ENCODE results near the gene KLB.
"Not testable (repeated sequence)": the region's sequence is repeated elsewhere in the genome, so short reads cannot be mapped to it uniquely, and the experiment has no call there.

KLB gene

DNA sequence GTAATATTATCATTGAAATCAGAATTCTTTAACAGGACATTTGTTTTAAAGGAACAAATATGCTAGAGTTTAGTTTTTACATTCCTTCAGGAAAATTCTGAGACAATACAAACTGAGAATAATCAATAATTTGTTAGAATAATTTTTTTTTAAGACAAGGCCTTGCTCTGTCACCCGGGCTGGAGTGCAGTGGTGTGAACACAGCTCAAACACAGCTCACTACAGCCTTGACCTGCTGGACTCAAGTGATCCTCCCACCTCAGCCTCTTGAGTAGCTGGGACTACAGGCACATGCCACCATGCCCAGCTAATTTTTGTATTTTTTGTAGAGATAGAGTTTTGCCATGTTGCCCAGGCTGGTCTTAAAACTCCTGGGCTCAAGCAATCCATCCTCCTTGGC is 18.6 kb downstream of the KLB start:
- DNase-seq (ENCODE audit: low read depth in 2 of 2, low spot score in 1 of 2): not testable (repeated sequence)

DNA sequence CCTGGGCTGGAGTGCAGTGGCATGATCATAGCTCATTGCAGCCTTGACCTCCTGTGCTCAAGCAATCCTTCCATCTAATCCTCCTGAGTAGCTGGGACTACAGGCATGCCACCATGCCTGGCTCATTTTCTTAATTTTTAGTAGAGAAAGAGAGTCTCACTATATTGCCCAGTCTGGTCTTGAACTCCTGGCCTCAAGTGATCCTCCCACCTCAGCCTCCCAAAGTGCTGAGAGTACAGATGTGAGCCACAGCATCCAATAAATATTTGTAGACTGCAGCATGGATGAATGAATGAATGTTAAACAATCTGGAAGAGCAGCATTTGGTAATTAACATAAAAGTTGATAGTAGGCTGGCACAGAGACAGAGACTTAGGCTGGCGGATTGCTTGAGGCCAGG is 20.0 kb downstream of the KLB start:
- no peak for DNase-seq (ENCODE audit: low read depth in 2 of 2, low spot score in 1 of 2)

DNA sequence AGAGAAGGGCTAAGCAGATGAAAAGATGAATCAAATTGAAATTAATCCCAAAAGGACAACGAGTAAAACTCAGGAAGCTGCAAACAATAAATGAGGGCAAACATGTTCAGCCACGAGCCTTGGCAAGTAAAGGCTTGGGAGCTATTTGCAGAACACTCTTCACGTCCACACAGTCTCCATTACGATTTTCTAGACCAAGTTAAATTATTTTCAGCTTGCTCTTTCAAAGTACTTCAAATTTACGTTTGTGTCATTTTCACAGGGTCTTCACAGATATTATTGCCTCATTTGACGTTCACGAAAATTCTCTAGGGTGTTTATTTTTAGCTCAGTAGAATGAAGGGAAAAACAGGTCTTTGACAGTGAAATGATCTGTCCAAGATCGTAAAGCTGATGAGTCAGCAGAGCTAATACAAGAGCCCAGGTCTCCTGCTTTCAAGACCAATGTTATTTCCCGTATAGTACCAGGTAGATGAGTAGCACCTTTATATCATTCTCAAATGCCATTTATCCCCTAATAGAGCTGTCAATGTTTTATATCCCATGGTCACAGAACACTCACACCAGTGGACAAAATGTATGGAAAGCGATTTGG is 20.9 kb downstream of the KLB start:
- no peak for DNase-seq (ENCODE audit: low read depth in 2 of 2, low spot score in 1 of 2)

DNA sequence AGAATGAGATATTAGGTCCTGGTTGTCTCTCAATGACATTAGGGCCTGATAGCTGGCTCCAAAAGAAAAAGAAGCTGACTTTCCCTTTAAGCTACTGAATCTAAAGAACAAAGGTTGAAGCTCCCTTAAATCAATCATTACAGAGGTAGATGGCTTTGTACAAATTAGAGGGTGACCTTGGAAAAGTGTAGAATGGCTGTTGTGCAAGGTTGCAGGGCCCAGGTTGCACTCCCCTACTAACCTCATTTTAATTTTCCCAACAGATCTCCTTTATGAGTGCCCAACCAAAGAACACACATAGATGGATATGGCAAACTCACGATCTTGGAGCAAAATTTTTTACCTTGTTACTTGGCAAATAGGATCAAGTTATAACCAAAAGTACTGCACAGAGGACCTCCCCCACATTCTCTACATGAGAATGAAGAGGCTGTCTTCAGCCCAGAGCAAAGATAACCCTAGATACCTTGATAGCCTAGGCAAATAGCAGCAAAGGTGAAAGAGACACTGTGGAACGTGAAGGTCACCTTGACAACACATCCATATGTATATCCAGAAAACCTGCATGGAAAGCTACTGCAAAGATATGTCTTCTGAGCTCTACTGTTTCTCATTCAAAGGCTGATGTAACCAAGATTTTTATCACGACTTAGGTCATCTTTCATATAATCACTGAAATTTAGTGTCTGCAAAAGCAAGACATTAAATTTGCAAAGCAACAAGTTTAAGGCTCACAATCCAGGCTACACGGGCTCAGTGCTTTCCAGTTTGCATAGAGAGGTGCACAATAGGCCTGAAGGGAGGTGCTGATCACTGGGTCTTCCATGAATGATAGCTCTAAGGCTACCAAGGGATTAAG is 23.0 kb downstream of the KLB start:
- no peak for DNase-seq (ENCODE audit: low read depth in 2 of 2, low spot score in 1 of 2)

DNA sequence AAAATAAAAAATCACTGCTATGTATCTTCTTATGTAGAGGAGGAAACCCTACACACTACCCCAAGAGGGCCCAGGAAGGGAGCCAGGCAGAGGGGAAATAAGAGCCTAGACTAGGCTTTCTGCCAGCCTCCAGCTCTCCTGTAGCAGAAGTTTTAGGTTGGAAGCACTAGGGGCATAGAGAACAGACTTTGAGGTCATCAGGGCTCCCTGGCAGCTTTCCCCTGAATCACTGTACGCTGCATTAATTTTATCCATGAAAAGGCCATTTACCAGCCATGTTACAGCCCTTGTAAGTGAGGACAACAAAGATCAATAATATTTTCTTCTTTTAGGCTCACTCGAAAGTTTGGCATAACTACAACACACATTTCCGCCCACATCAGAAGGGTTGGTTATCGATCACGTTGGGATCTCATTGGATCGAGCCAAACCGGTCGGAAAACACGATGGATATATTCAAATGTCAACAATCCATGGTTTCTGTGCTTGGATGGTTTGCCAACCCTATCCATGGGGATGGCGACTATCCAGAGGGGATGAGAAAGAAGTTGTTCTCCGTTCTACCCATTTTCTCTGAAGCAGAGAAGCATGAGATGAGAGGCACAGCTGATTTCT is 27.3 kb downstream of the KLB start:
- no peak for DNase-seq (ENCODE audit: low read depth in 2 of 2, low spot score in 1 of 2)

DNA sequence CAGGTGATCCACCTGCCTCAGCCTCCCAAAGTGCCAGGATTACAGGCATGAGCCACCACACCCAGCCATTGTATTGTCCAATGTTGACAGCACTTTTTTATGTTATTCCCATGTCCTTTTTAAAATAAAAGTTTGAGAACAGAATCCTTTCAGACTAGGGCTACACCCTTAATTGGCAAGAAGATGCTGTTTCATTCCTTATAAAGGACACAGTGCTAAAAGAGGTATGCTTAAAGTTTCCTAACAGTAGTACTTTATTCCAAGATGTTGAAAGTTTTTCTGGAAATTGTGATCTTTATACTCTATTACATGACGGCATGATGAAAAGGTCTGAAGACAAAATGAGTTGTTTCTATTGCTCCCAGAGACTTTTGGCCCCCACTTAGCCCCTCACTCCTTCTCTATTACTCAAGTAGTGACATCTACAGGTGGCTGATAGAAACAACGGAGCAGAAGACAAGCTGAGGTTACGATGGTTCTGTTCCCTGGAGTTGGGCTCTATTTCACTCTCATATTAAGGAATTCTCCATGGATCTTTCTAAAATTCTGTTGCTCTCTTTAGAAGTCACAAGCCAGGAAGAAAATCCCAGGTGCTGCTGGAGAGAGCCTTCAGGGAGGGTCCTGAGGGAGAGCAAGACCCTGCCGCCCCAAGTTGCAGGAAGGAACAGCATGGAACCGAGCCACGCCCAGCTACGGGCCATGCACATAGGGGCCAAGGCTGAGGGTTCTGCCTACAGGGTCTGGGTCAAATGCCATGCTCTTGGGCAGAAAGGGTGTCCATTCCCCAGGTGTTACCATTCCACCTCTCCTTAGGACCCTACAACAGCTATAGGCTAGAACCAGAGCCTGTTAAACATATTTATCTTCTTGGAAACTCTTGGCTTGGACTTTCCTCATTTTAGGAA is 29.2 kb downstream of the KLB start:
- no peak for DNase-seq (ENCODE audit: low read depth in 2 of 2, low spot score in 1 of 2)

DNA sequence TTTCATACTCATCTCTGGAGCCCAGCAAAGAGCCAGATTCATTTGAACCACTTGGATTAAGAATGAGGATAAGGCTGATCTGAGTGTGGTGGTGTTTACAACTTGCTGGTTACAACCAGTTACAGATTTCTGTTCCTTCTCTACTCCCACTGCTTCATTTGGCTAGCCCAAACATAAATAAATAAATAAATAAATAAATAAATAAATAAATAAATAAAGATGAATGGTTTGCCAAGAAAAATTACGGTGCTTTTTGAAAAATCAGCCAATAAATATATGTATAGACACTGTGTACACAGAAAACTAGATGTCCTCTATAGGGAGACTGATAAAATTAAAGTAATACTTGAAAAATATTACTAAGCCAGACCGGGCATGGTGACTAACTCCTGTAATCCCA is 34.9 kb downstream of the KLB start:
- no peak for DNase-seq (ENCODE audit: low read depth in 2 of 2, low spot score in 1 of 2)

DNA sequence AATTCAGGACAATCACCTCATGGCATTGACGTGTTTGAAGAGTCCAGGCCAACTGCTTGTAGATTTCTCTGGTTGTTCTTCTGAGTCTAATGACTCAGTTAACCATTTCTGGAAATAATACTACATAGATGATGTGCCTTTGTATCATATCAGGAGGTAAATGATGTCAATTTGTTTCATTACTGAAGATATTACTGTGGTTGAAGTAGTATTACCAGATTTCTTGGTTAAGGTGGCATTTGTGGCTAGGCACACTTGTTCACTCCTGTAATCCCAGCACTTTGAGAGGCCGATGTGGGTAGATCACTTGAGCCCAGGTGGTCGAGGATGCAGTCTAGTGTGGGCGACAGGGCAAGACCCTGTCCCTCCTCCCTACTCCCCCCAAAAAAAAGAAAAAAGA is 36.3 kb downstream of the KLB start:
- DNase-seq (ENCODE audit: low read depth in 2 of 2, low spot score in 1 of 2): no peak

DNA sequence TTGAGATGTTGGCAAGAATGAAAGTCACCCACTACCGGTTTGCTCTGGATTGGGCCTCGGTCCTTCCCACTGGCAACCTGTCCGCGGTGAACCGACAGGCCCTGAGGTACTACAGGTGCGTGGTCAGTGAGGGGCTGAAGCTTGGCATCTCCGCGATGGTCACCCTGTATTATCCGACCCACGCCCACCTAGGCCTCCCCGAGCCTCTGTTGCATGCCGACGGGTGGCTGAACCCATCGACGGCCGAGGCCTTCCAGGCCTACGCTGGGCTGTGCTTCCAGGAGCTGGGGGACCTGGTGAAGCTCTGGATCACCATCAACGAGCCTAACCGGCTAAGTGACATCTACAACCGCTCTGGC is 39.7 kb downstream of the KLB start:
- no peak for DNase-seq (ENCODE audit: low read depth in 2 of 2, low spot score in 1 of 2)

DNA sequence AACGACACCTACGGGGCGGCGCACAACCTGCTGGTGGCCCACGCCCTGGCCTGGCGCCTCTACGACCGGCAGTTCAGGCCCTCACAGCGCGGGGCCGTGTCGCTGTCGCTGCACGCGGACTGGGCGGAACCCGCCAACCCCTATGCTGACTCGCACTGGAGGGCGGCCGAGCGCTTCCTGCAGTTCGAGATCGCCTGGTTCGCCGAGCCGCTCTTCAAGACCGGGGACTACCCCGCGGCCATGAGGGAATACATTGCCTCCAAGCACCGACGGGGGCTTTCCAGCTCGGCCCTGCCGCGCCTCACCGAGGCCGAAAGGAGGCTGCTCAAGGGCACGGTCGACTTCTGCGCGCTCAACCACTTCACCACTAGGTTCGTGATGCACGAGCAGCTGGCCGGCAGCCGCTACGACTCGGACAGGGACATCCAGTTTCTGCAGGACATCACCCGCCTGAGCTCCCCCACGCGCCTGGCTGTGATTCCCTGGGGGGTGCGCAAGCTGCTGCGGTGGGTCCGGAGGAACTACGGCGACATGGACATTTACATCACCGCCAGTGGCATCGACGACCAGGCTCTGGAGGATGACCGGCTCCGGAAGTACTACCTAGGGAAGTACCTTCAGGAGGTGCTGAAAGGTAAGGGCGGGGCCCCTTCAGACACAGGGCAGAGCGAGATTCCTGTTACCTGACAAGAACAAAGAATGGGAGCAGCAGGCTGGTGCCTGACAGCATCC is 40.3 kb downstream of the KLB start:
- DNase-seq (ENCODE audit: low read depth in 2 of 2, low spot score in 1 of 2): peak in 1 of 2 donors; percentile 35

DNA sequence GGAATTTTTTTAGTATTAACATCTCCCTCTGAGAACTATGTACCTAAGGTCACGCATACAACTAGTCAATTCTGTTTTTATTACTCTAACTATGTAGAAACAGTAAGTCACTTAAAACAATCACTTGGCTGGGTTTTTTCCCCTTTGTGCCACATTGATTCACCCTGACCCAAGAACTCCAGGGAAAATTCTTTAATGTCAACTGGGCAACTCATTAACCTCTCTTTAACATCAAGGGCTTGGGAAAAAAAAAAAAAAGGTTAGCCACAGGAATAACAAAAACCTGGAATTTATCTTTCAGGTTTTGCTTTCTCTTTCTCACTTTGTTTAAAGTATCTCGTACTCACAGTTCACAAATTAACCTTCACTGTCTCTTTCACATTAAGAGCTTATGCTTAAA is 43.9 kb downstream of the KLB start:
- DNase-seq (ENCODE audit: low read depth in 2 of 2, low spot score in 1 of 2): no peak

DNA sequence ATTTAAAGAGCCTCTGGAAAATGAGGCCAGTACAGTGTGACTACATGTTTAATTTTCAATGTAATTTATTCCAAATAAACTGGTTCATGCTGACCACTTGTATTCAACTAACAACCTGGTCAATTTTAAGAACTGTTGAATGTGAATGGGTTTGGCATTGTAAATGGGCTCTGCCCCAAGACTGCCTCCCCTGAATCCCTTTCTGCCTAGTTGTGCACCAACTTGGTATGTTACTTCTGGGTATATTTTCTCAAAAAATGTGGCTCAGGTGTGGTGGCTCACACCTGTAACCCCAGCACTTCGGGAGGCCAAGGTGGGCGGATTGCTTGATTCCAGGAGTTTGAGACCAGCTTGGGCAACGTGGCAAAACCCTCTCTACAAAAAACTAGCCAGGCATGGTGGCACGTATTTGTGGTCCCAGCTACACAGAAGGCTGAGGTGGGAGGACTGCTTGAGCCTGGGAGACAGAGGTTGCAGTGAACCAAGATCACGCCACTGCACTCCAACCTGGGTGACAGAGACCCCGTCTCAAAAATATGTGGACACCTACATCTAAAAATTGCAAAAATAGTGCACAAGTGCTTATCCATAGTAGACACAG is 44.8 kb downstream of the KLB start:
- no peak for DNase-seq (ENCODE audit: low read depth in 2 of 2, low spot score in 1 of 2)

DNA sequence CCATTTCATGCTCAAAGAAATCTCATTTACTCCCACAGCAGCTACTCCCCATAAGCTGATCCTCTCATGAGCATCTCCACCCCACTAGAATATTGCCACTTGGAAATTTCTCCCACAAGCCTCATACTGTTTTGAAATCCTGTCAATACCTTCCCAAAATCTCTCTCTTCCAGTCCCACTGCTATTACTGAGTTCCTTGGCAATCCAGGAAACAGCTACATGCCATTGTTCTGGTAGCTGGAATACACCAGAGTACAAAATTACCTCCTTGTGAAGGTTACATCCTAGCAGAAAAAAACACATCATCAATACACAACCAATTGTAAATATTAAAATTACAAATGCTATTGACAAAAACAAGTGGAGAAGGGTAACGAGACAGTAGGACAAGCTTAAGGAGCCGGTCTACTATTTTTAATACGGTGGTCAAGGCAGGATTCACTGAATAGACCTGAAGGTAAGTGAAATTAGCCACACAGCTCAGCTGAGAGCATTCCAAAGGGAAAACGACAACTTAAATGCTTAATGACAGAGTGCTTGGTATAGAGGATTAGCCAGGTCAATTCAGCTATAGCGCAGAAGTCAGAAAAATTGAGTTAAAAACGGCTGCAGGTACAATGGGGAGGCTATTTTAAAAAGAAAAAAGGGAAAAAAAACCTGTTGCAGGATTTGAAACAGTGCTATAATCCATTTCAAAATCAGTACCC is 45.6 kb downstream of the KLB start:
- DNase-seq (ENCODE audit: low read depth in 2 of 2, low spot score in 1 of 2): no peak

DNA sequence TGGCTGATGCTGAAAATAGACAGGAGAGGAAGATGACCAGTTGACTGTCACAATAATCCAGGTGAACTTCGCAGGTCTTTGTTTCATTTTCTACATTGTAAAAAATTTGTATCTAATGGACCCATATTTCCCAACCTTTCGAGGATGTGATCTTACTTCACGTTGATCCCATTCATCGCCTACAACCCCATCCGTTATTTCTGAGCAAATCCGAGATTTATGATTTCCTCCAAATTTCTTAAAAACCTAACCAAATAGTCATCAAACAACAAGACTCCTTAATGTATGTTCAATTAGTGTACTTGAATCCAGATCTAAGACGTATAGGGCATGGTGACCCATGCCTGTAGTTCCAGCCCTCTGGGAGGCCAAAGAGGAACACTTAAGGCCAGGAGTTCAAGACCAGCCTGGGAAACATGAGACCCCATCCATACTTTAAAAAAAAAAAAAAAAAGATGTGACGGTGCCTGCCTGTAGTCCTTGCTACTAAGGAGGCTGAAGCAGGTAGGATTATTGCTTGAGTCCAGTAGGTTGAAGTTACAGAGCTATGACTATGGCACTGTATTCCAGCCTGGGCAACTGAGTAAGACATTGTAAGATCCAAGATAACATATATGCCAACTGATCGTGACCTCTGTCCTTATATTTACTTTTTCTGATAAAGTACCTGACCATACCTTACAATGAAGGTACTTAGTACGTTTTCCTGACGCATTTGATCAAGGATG is 46.3 kb downstream of the KLB start:
- DNase-seq (ENCODE audit: low read depth in 2 of 2, low spot score in 1 of 2): no peak

DNA sequence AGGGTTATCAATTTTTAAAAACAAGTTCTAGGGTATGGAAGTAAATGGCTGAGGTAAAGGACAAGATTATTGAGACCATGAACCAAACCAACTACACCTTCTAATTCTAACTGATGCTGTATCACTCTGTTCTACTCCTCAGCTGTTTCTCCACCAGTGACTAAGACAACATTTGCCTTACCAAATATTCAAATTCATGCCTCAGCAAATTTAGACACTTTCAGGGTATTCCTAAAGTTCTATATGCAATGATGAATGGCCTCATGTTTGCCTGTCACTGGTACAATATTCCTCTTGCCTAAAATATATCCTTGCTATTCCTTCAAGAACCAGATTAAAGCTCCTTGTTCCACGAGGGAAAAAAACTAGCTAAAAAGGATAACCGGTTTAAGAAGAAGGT is 47.0 kb downstream of the KLB start:
- DNase-seq (ENCODE audit: low read depth in 2 of 2, low spot score in 1 of 2): no peak

DNA sequence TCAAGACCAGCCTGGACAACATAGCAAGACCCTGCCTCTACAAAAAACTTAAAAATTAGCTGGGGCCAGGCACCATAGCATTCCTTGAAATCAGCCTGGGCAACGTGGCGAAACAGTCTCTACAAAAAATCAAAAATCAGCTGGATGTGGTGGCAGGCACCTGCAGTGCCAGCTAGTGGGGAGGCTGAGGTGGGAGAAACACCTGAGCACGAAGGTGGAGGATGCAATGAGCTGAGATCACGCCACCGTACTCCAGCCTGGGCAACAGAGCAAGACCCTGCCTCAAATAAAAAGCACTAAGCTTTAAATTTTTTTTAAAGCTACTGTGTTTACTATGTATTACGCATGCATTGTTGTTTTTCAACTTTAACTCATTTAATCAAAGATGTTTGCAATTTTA is 48.8 kb downstream of the KLB start:
- no peak for DNase-seq (ENCODE audit: low read depth in 2 of 2, low spot score in 1 of 2)

DNA sequence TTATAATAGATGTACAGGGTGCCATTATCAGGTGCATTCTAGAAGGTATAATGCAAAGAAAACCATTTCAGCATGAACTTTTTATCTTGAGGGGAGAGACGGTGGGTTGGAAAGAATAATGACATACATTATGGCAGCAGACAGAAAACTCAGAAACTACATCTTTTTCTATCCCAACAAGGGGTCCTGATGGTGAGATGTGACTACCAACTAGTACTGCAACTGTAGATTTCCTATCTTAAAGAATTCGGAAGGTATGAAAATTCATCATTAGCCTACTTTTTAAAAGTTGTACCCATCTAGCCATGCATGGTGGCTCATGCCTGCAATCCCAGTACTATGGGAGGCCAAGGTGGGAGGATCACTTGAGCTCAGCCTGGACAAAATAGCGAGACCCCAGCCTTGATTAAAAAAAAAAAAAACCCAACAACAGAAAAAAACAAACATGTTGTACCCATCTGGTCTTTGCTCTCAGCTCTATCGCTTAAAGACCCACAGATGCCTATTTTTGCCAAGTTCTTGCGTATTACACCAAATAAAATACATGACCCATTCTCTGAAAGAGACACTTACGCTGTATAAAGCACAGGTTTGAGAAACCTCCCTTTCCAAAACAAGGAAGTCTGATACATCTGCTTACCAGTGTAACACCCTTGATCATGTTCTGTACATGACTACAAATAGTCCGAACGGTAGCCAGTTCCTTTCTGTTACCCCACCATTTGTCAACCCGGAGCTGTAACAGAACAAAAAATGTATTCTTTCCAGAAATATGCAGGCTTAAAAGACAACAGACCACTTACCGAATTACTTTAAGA is 50.4 kb downstream of the KLB start:
- no peak for DNase-seq (ENCODE audit: low read depth in 2 of 2, low spot score in 1 of 2)

DNA sequence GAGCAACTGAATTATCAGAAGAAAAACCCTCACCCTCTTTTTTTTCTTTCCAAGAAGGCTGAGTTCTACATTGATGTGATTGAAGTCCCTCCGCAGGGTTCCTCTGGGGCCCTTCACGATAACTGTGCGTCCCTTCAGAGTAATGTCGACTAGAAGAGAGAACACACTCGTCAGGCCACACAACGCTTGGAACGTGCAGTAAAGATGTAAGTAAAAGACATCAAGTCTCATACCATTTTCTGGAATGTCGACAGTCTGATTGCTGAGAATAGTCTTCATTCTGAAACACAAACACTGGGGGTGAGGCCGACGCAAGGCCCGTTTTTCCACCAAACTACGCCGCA is 51.4 kb downstream of the KLB start:
- not testable (repeated sequence) for DNase-seq (ENCODE audit: low read depth in 2 of 2, low spot score in 1 of 2)
